Skeletal muscle tissue (tissue), 4 donors: ENCODE measurements around the gene CHMP3. TPM values are rescaled to one million over a fixed set of nuclear protein-coding genes. Genes with fewer than 3 reads are reported as not detected.
"Not testable (repeated sequence)": the region's sequence is repeated elsewhere in the genome, so short reads cannot be mapped to it uniquely, and the experiment has no call there.

Source experiments
- H3K27ac ChIP-seq: one replicate; pipeline ENCODE4 v1.7.0; 2013; ENCODE audit warnings: mild to moderate bottlenecking, low read depth, low read length, inconsistent platforms
- H3K27me3 ChIP-seq, 3 donors: one replicate each; pipeline ENCODE4 v1.7.0; 2013; ENCODE audit warnings: low read length in 3 of 3; ENCODE audit not compliant: control insufficient read depth in 3 of 3, insufficient read depth in 3 of 3
- H3K36me3 ChIP-seq, 3 donors: one replicate each; pipeline ENCODE4 v1.7.0; 2013; ENCODE audit warnings: low read length in 3 of 3; ENCODE audit not compliant: control insufficient read depth in 3 of 3, insufficient read depth in 3 of 3
- H3K4me1 ChIP-seq, 3 donors: one replicate each; pipeline ENCODE4 v1.7.0; 2013; ENCODE audit warnings: low read length in 3 of 3, mild to moderate bottlenecking in 3 of 3; ENCODE audit not compliant: control insufficient read depth in 3 of 3, insufficient read depth in 3 of 3
- H3K4me3 ChIP-seq, 3 donors: one replicate each; pipeline ENCODE4 v1.7.0; 2013; ENCODE audit warnings: low read length in 3 of 3
- H3K9ac ChIP-seq, 3 donors: one replicate each; pipeline ENCODE4 v1.7.0; 2013; ENCODE audit warnings: low read length in 3 of 3, mild to moderate bottlenecking in 3 of 3, moderate library complexity in 2 of 3, low read depth in 1 of 3
- H3K9me3 ChIP-seq, 3 donors: one replicate each; pipeline ENCODE4 v1.7.0; 2013; ENCODE audit warnings: low read length in 3 of 3; ENCODE audit not compliant: control insufficient read depth in 3 of 3
- total RNA-seq: library from RNA; depleted of rRNA; stranded (reverse); fragments of >200 nt; gene quantifications from one replicate; pipeline ENCODE4 v1.2.3, GENCODE V29; 2014
- donor health status: Osteomylitis.

CHMP3 gene
- total RNA-seq, result 42.8 TPM

DNA sequence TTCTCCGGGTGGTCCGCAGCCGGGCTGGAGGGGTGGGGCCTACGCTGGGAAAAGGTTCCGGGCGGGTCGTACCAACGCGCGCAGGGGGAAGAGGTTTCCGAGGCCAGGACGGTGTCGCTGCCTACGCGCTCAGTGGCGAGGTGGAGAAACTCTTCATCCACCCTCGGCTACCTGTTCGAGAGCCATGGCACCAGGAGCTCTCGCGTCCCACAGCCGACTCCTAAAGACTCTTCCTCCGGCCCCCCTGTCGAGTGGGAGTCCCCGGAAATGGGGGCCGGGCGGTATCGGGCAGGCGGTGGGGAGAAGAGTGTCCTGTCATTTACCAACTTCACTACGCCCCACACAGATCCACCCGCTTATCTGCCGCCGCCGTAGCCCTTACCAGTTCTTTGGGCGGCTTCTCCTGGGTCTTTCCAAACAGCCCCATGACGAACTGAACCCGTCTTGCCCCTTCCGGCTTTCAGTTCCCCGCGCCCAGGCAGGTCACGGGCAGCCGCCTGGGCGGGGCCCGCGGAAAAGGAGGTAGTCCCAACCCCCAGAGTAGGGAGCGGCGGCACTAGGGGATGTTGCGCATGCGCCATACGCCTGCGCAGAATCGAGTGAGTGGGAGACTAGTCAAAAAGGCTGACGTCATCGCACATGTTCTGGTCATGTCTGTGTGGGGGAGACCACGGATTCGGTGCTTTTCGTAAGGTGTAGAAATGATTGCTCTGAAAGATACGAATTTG, at the start of gene CHMP3:
Gene CHMP3 (minus strand): TSS at position 522 of the 728 bp plus-strand sequence. CDS start 95 bp downstream, at position 427.
- Histone ChIP-seq H3K27me3 (no peaks in the 10 kb centered on the region), H3K9me3 (no peaks in the 10 kb centered on the region), H3K9ac (peak within 1 kb of the TSS; percentile 96 to 98 (median 97)), H3K4me3 (peak within 1 kb of the TSS; percentile 89 to 95 (median 91)), H3K4me1 (peaks cover 5 to 25% (median 16%) of the 10 kb centered on the region in 3 donors), H3K27ac (peak within 1 kb of the TSS; percentile 99), H3K36me3 (no peaks in the 10 kb centered on the region)

DNA sequence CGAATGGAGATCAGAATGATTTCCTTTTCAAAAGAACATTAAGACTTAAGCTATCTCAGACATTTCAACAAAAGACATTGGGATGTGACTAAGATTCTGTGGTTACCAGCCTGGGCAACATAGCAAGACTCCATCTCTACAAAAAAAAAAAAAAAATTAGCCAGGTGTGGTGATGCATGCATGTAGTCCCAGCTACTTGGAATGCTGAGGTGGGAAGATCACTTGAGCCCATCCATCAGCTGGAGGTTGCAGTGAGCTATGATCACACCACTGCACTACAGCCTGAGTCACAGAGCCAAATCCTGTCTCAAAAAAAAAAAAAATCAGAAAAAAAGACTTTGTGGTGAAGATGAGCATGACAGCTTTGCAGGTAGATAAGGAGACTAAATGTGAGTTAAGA, 47.6 kb upstream of the CHMP3 start:
- Histone ChIP-seq H3K36me3 (peaks cover 9 to 44% (median 40%) of the 10 kb centered on the region in 3 donors), H3K4me1 (peaks cover under 1 to 5% (median 2%) of the 10 kb centered on the region in 3 donors), H3K4me3 (no peak overlapping the region), H3K27ac (no peak overlapping the region), H3K9me3 (no peaks in the 10 kb centered on the region), H3K27me3 (no peaks in the 10 kb centered on the region), H3K9ac (no peak overlapping the region)

DNA sequence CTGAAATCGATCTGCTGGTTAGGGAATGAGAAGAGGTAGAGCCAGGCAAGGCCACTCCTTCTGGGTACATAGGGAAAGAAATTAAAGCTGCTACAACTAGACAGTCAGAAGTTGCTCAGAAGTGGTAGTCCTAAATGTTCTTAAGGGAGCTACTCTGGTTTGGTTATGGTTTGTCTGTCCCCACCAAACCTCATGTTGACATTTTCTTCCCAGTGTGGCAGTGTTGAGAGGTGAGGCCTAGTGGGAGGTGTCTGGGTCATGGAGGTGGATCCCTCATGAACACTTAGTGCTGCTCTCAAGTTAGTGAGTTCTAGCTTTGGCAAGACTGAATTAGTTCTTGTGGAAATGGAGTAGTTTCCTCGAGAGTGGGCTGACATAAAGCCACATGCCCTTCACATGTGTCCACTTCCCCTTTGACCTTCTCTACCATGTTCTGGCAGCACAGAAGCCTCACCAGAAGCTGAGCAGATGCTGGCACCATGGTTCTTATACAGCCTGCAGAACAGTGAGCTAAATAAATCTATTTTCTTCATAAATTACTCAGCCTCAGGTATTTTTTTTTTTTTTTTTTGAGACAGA, 45.7 kb upstream of the CHMP3 start:
- Histone ChIP-seq H3K27me3 (no peaks in the 10 kb centered on the region), H3K9ac (no peak overlapping the region), H3K4me1 (no peaks in the 10 kb centered on the region), H3K36me3 (peaks cover 12 to 53% (median 51%) of the 10 kb centered on the region in 3 donors), H3K4me3 (no peak overlapping the region), H3K9me3 (no peaks in the 10 kb centered on the region), H3K27ac (no peak overlapping the region)

DNA sequence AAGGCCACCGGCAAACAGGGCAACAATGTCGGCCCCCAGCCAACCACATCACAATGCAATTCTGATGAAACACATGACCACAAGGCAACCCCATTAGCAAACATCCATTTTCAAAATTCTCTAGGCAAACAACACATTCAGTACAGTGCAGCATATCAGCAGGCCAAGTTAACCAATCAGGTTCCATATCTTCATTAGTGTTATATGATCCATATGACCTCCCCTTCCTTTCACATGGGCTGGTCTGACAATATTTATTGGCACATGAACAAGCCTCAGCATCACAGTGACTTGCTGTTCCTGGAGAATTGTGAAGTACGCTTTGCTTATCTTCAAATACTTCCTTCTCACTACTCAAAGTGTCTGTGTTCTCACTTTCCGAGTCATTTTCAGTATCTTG, 40.7 kb upstream of the CHMP3 start:
- no peak overlapping the region for H3K27ac ChIP-seq
- no peaks in the 10 kb centered on the region for H3K27me3 ChIP-seq
- H3K4me3 ChIP-seq, result no peak overlapping the region
- no peaks in the 10 kb centered on the region for H3K4me1 ChIP-seq
- H3K9ac ChIP-seq, result no peak overlapping the region
- peaks cover 10 to 34% (median 30%) of the 10 kb centered on the region in 3 donors for H3K36me3 ChIP-seq
- H3K9me3 ChIP-seq, result no peaks in the 10 kb centered on the region

DNA sequence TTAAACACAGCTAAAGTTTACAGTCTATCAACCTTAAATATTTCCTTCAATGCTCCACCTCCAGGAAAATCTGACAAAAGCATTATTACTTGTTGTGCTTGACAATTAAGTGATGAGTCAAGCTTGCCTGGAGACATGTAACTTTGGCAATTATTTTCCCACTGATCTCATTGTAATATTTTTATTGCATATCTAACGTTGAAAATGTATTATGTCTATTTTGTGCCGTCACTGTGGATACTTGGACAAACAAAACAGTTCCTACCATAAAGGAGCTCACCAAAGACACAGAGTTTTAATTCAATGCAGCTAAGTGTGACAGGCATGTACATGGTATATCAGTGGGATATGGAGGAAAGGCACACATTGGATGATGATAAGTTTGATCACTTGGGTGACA, 35.7 kb upstream of the CHMP3 start:
- Histone ChIP-seq H3K27ac (no peak overlapping the region), H3K36me3 (peaks cover 0 to 5% (median 4%) of the 10 kb centered on the region in 3 donors), H3K4me3 (no peak overlapping the region)

DNA sequence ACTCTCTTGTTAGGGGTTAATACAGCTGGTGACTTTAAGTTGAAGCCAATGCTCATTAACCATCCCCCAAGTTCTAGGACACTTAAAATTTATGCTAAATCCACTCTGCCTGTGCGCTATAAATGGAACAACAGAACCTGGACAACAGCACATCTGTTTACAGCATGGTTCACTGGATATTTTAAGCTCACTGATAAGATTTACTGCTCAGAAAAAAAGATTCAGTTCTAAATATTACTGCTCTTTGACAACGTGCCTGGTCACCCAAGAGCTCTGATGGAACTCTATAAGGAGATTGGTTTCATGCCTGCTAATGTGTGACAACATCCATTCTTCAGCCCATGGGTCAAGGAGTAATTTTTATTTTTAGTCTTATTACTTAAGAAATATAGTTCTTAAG, 32.9 kb upstream of the CHMP3 start:
- Histone ChIP-seq H3K9ac (no peak overlapping the region), H3K27me3 (no peaks in the 10 kb centered on the region), H3K36me3 (no peaks in the 10 kb centered on the region), H3K9me3 (no peaks in the 10 kb centered on the region), H3K27ac (peak overlapping the region; percentile 36), H3K4me1 (peaks cover 0 to 13% (median 6%) of the 10 kb centered on the region in 3 donors), H3K4me3 (peak overlapping the region in 2 of 3 donors; percentile 4 to 11)

More for the DNA sequence above, 35.7 kb upstream of the CHMP3 start:
- Histone ChIP-seq H3K4me1 (peaks cover 0 to 13% (median 6%) of the 10 kb centered on the region in 3 donors), H3K9me3 (no peaks in the 10 kb centered on the region), H3K27me3 (no peaks in the 10 kb centered on the region), H3K9ac (no peak overlapping the region)

DNA sequence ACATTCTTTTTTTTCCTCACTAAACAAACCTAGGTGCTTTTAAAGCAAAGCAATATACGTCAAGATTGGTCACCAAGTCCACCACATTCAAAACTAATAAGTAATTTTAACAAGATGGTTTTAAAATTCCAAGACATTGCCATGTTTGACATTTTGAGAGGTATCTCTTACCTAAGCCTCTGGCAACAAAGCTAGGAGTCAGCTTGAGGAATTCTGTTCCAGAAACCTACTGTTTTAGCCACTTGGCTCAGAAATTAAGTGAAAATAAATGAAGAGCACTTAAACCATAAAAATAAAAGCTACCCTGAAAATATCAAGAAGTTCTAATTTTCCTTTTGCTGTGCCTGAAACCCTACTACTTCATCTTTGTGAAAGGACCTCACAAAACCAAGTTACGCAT, 30.0 kb upstream of the CHMP3 start:
- no peak overlapping the region for H3K4me3 ChIP-seq
- no peak overlapping the region for H3K27ac ChIP-seq
- peaks cover 0 to 13% (median 6%) of the 10 kb centered on the region in 3 donors for H3K4me1 ChIP-seq

DNA sequence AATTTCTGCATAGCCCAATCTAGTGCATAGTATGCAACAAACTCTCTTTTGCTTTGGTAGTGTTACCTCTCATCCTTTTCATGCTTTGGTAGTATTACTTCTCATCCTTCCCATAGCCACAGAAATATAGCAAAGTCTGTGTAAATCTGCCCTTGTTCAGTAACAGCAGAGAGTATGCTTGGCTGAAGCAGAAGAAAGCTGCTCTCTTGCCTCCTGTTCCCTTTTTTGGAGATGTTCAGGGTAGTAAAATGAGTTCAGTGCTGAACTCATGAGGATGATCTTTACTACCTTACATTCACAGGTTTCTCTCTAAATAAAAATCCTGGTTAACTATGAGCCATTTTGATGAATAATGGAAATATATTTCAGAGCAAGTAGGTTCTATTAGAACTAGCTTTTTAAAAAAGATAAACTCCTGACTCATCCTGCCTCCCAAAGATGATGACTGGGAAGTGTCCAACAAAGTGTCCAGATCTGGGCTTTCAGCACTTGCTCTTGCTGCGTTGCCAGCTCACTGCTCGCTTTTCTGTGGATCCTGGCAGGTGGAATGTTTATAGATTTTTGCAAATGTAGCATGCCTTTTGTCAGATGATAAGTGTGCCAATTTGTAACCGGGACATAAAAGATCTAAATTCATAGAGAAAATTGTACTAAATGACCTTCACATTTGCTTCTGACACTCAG, 29.4 kb upstream of the CHMP3 start:
- peaks cover 0 to 13% (median 6%) of the 10 kb centered on the region in 3 donors for H3K4me1 ChIP-seq
- H3K27me3 ChIP-seq, result no peaks in the 10 kb centered on the region
- H3K27ac ChIP-seq, result no peak overlapping the region
- H3K36me3 ChIP-seq, result no peaks in the 10 kb centered on the region
- no peaks in the 10 kb centered on the region for H3K9me3 ChIP-seq
- H3K4me3 ChIP-seq, result no peak overlapping the region
- no peak overlapping the region for H3K9ac ChIP-seq

More for the DNA sequence above, 30.0 kb upstream of the CHMP3 start:
- Histone ChIP-seq H3K27me3 (no peaks in the 10 kb centered on the region), H3K36me3 (no peaks in the 10 kb centered on the region), H3K9ac (no peak overlapping the region), H3K9me3 (no peaks in the 10 kb centered on the region)

DNA sequence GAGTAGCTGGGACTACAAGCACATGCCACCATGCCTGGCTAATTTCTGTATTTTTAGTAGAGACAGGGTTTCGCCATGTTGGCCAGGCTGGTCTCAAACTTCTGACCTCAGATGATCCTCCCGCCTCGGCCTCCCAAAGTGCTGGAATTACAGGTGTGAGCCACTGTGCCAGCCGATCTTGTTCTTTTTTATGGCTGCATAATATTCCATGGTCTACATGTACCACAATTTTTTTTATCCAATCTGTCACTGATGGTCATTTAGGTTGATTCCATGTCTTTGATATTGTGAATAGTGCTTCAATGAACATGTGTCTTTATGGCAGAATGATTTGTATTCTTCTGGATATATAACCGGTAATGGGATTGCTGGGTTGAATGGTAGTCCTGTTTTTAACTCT, 26.5 kb upstream of the CHMP3 start:
- H3K9me3 ChIP-seq, H3K9ac ChIP-seq, H3K36me3 ChIP-seq, H3K27ac ChIP-seq, H3K4me3 ChIP-seq, H3K27me3 ChIP-seq, H3K4me1 ChIP-seq: not testable (repeated sequence)
